ENCODE data around the gene DNAJC5.
A peak's percentile ranks its signal among the peaks of the same experiment; 100 is the strongest.

DNA sequence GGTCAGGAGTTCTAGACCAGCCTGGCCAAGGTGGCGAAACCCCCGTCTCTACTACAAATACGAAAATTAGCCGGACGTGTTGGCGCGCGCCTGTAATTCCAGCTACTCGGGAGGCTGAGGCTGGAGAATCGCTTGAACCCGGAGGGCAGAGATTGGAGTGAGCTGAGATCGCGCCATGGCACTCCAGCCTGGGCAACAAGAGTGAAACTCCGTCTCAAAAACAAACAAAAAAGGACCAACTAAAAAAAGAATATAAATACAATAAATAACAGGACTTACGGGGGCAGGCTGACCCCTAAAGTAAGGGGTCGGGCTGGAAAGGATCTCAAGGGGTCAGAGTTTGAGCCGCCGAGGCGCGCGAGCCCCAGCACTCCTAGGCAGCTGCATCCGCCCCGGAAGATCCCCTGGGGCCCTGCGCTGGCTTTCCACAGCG, 30.4 kb upstream of the DNAJC5 start:
- TF ChIP-seq, protein P1, sequence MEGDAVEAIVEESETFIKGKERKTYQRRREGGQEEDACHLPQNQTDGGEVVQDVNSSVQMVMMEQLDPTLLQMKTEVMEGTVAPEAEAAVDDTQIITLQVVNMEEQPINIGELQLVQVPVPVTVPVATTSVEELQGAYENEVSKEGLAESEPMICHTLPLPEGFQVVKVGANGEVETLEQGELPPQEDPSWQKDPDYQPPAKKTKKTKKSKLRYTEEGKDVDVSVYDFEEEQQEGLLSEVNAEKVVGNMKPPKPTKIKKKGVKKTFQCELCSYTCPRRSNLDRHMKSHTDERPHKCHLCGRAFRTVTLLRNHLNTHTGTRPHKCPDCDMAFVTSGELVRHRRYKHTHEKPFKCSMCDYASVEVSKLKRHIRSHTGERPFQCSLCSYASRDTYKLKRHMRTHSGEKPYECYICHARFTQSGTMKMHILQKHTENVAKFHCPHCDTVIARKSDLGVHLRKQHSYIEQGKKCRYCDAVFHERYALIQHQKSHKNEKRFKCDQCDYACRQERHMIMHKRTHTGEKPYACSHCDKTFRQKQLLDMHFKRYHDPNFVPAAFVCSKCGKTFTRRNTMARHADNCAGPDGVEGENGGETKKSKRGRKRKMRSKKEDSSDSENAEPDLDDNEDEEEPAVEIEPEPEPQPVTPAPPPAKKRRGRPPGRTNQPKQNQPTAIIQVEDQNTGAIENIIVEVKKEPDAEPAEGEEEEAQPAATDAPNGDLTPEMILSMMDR (IDR thresholded peaks at IDR 0.05), result peak; percentile 28
- no peak for TF ChIP-seq EZH2 (IDR thresholded peaks at IDR 0.05; ENCODE audit: borderline replicate concordance, insufficient read depth, low read depth, low read length, poor library complexity, severe bottlenecking)

Measured in B cell (primary cell).